ENCODE data around the gene SPAG9.

GRCh38 chr17:50916026-50916707 lies 204.5 kb downstream of the SPAG9 start:
- TF ChIP-seq CTCF (conservative IDR thresholded peaks at IDR 0.05; ENCODE audit: low read depth in 2 of 2) = no peak
- no peak for TF ChIP-seq ETS1 (IDR thresholded peaks at IDR 0.05)
- no peak for TF ChIP-seq CREB1 (CRISPR knock-in tag; IDR thresholded peaks at IDR 0.05; ENCODE audit: low read depth)
